Hepatocyte (in vitro differentiated cells): ENCODE data around the gene ZFHX2. TPM values are rescaled to one million over a fixed set of nuclear protein-coding genes. Genes with fewer than 3 reads are reported as not detected.

Experiments
- DNase-seq: peaks from one replicate; pipeline ENCODE4 v3.0.0-alpha.2; 2016; ENCODE audit warnings: low spot score
- H2AFZ ChIP-seq: fragments of 200-600 bp; sonication (generic); 2 replicates; pipeline ENCODE4 v1.6.0; 2016; ENCODE audit warnings: antibody characterized with exemption, mild to moderate bottlenecking
- H3K27ac ChIP-seq: fragments of 200-600 bp; sonication (generic); 2 replicates; pipeline ENCODE4 v1.5.1; 2016; ENCODE audit warnings: mild to moderate bottlenecking
- H3K27me3 ChIP-seq: fragments of 200-600 bp; sonication (generic); 2 replicates; pipeline ENCODE4 v1.6.1; 2016
- H3K36me3 ChIP-seq: fragments of 200-600 bp; sonication (generic); replicated peaks from 2 replicates; pipeline ENCODE4 v1.5.1; 2016; ENCODE audit warnings: low read depth; ENCODE audit not compliant: insufficient read depth
- H3K4me1 ChIP-seq: fragments of 200-600 bp; sonication (generic); 2 replicates; pipeline ENCODE4 v1.5.1; 2016; ENCODE audit warnings: mild to moderate bottlenecking, moderate library complexity; ENCODE audit not compliant: insufficient read depth
- H3K4me2 ChIP-seq: fragments of 200-600 bp; sonication (generic); 2 replicates; pipeline ENCODE4 v1.6.0; 2016
- H3K4me3 ChIP-seq: fragments of 200-600 bp; sonication (generic); 2 replicates; pipeline ENCODE4 v1.5.1; 2016; ENCODE audit warnings: mild to moderate bottlenecking
- H3K79me2 ChIP-seq: fragments of 200-600 bp; sonication (generic); 2 replicates; pipeline ENCODE4 v1.6.0; 2017; ENCODE audit warnings: mild to moderate bottlenecking
- H3K9me2 ChIP-seq: fragments of 200-600 bp; sonication (generic); replicated peaks from 2 replicates; pipeline ENCODE4 v1.6.0; 2017; ENCODE audit warnings: mild to moderate bottlenecking; ENCODE audit not compliant: insufficient read depth
- H3K9me3 ChIP-seq: fragments of 200-600 bp; sonication (generic); 2 replicates; pipeline ENCODE4 v1.5.1; 2016; ENCODE audit warnings: low read depth, mild to moderate bottlenecking
- H4K20me1 ChIP-seq: fragments of 200-600 bp; sonication (generic); 2 replicates; pipeline ENCODE4 v1.6.0; 2016; ENCODE audit warnings: mild to moderate bottlenecking; ENCODE audit not compliant: insufficient read depth, poor library complexity, severe bottlenecking
- EZH2 ChIP-seq: fragments of 200-600 bp; sonication (generic); IDR thresholded peaks from 2 replicates; pipeline ENCODE4 v1.6.1; 2016; ENCODE audit warnings: antibody characterized with exemption, mild to moderate bottlenecking, borderline replicate concordance
- EZH2phosphoT487 ChIP-seq: fragments of 200-600 bp; sonication (generic); IDR thresholded peaks from one replicate; pipeline ENCODE4 v1.6.1; 2018; ENCODE audit warnings: antibody characterized with exemption, mild to moderate bottlenecking, low read depth, moderate library complexity; ENCODE audit not compliant: unreplicated experiment, severe bottlenecking
- WGBS: methylation state at CpG from one replicate; pipeline ENCODE4 v1.1.6; 2016; ENCODE audit warnings: low lambda C conversion rate; ENCODE audit errors: missing lambda C conversion rate; 5-methylcytosine and 5-hydroxymethylcytosine counted together
- polyA plus RNA-seq: library from polyadenylated mRNA; unstranded; fragments of >200 nt; fragmentation: Nextera tagmentation; extraction: Ambion mirVana; gene quantifications from 2 replicates; pipeline ENCODE4 v1.2.1, GENCODE V29; 2016
- total RNA-seq: library from RNA; depleted of rRNA; stranded (reverse); fragments of >200 nt; gene quantifications from 2 replicates; pipeline ENCODE4 v1.2.3, GENCODE V29; 2014
- TF ChIP-seq, protein P1 (sequence below): fragments of 200-600 bp; sonication (generic); IDR thresholded peaks from 2 replicates; pipeline ENCODE4 v1.5.1; 2016; ENCODE audit warnings: antibody characterized with exemption, mild to moderate bottlenecking; ENCODE audit not compliant: poor library complexity

The ZFHX2 gene
- total and polyA plus RNA-seq, 2 experiments from 2014 or later, result 1.4 to 1.5 TPM

DNA sequence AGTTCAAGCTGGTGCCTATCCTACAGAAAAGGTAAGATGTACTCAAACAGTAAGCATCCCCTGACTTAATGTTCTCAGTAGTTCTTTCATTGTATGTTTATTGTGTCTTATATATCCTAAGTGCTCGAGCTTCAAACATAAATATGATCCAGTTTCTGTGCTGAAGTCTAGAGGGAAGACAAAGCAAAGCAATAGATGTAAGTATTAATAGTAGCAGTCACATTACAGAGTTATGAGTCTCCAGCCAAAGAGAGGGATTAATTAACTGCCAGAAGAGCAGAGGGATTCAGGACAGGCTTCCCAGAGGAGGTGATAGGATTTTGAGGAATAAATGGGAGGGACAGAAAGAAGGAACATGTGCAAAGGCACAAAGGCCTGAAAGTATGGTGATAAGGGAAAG is 80.6 kb downstream of the ZFHX2 start:
- WGBS, result 92% methylated on average over 1 of the region's 1 CpG
- DNase-seq, result no peak
- Histone ChIP-seq H3K27me3 (no peaks in the 10 kb centered on the region), H3K79me2 (peaks cover 17% of the 10 kb centered on the region), H3K36me3 (no peaks in the 10 kb centered on the region), H3K4me1 (peaks cover 6% of the 10 kb centered on the region), H3K4me2 (no peak overlapping the region), H3K9me3 (no peaks in the 10 kb centered on the region), H3K27ac (no peak overlapping the region), H3K4me3 (no peak overlapping the region), H4K20me1 (no peaks in the 10 kb centered on the region), H2AFZ (no peak overlapping the region), H3K9me2 (no peaks in the 10 kb centered on the region)
- TF ChIP-seq EZH2phosphoT487 (no peak), EZH2 (no peak)
- TF ChIP-seq, protein P1, sequence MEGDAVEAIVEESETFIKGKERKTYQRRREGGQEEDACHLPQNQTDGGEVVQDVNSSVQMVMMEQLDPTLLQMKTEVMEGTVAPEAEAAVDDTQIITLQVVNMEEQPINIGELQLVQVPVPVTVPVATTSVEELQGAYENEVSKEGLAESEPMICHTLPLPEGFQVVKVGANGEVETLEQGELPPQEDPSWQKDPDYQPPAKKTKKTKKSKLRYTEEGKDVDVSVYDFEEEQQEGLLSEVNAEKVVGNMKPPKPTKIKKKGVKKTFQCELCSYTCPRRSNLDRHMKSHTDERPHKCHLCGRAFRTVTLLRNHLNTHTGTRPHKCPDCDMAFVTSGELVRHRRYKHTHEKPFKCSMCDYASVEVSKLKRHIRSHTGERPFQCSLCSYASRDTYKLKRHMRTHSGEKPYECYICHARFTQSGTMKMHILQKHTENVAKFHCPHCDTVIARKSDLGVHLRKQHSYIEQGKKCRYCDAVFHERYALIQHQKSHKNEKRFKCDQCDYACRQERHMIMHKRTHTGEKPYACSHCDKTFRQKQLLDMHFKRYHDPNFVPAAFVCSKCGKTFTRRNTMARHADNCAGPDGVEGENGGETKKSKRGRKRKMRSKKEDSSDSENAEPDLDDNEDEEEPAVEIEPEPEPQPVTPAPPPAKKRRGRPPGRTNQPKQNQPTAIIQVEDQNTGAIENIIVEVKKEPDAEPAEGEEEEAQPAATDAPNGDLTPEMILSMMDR, result no peak

Other genes starting within 250 kb of the ZFHX2 start
- 3.9 and 6.1 TPM in 2 replicates for gene PPP1R3E, start 248.9 kb downstream of the ZFHX2 start, total RNA-seq
- 4.6 and 4.8 TPM in 2 replicates for gene PPP1R3E, start 248.9 kb downstream of the ZFHX2 start, polyA plus RNA-seq
- 20.8 and 26.4 TPM in 2 replicates for gene BCL2L2, start 244.9 kb downstream of the ZFHX2 start, total RNA-seq
- gene BCL2L2, start 244.9 kb downstream of the ZFHX2 start, polyA plus RNA-seq, result 4.3 and 6.5 TPM in 2 replicates
- gene PABPN1, start 230.3 kb downstream of the ZFHX2 start, total RNA-seq, result 94.1 and 116 TPM in 2 replicates
- gene PABPN1, start 230.3 kb downstream of the ZFHX2 start, polyA plus RNA-seq, result 213 and 245 TPM in 2 replicates
- 31.9 and 44.4 TPM in 2 replicates for gene SLC22A17, start 198.9 kb downstream of the ZFHX2 start, total RNA-seq
- gene SLC22A17, start 198.9 kb downstream of the ZFHX2 start, polyA plus RNA-seq, result 62.9 and 79.2 TPM in 2 replicates
- gene EFS, start 186.6 kb downstream of the ZFHX2 start, total RNA-seq, result 9.7 and 10.2 TPM in 2 replicates
- 21.5 and 21.9 TPM in 2 replicates for gene EFS, start 186.6 kb downstream of the ZFHX2 start, polyA plus RNA-seq
- gene IL25, start 179.0 kb downstream of the ZFHX2 start, total RNA-seq, result not detected in 2 replicates
- gene IL25, start 179.0 kb downstream of the ZFHX2 start, polyA plus RNA-seq, result not detected in 2 replicates
- not detected in 2 replicates for gene CMTM5, start 174.7 kb downstream of the ZFHX2 start, total RNA-seq
- gene CMTM5, start 174.7 kb downstream of the ZFHX2 start, polyA plus RNA-seq, result 0.23 and 0.28 TPM in 2 replicates
- gene MYH6, start 143.5 kb downstream of the ZFHX2 start, total RNA-seq, result not detected in 2 replicates
- gene MYH6, start 143.5 kb downstream of the ZFHX2 start, polyA plus RNA-seq, result 0.44 and 0.97 TPM in 2 replicates
- 0.04 TPM in 1 of 2 replicates, not detected in the other for gene MYH7, start 116.1 kb downstream of the ZFHX2 start, total RNA-seq
- 0.23 TPM in 1 of 2 replicates, not detected in the other for gene MYH7, start 116.1 kb downstream of the ZFHX2 start, polyA plus RNA-seq
- gene NGDN, start 82.1 kb downstream of the ZFHX2 start, total RNA-seq, result 39.5 and 47.6 TPM in 2 replicates
- 47.2 and 51.3 TPM in 2 replicates for gene NGDN, start 82.1 kb downstream of the ZFHX2 start, polyA plus RNA-seq
- gene THTPA, start 4.5 kb upstream of the ZFHX2 start, total RNA-seq, result 13.5 and 20.4 TPM in 2 replicates
- 14.2 and 15.5 TPM in 2 replicates for gene THTPA, start 4.5 kb upstream of the ZFHX2 start, polyA plus RNA-seq
- 87.5 and 114 TPM in 2 replicates for gene AP1G2, start 16.0 kb upstream of the ZFHX2 start, total RNA-seq
- gene AP1G2, start 16.0 kb upstream of the ZFHX2 start, polyA plus RNA-seq, result 191 and 282 TPM in 2 replicates
- 2.3 and 2.7 TPM in 2 replicates for gene JPH4, start 27.0 kb upstream of the ZFHX2 start, total RNA-seq
- gene JPH4, start 27.0 kb upstream of the ZFHX2 start, polyA plus RNA-seq, result 1.7 and 2.7 TPM in 2 replicates
- gene DHRS2, start 84.6 kb upstream of the ZFHX2 start, total RNA-seq, result 10.4 and 13.2 TPM in 2 replicates
- gene DHRS2, start 84.6 kb upstream of the ZFHX2 start, polyA plus RNA-seq, result 14.2 and 15.1 TPM in 2 replicates